Activated naive CD4-positive, alpha-beta T cell treated with anti-CD3 and anti-CD28 coated beads, Interleukin-2, amount 50 U/mL, for 24 hours (primary cell): ENCODE data around the gene CHST15.

Source experiments
- H3K27ac Mint-ChIP-seq: one replicate; pipeline ENCODE4 v1.8.0; 2021; ENCODE audit warnings: mild to moderate bottlenecking, mixed read lengths
- H3K27me3 Mint-ChIP-seq: one replicate; pipeline ENCODE4 v1.8.0; 2021; ENCODE audit warnings: mixed read lengths
- H3K36me3 Mint-ChIP-seq: one replicate; pipeline ENCODE4 v1.8.0; 2021; ENCODE audit warnings: mixed read lengths
- H3K4me1 Mint-ChIP-seq: one replicate; pipeline ENCODE4 v1.8.0; 2021; ENCODE audit warnings: mixed read lengths
- H3K4me3 Mint-ChIP-seq: one replicate; pipeline ENCODE4 v1.8.0; 2021; ENCODE audit warnings: mild to moderate bottlenecking, mixed read lengths
- H3K9me3 Mint-ChIP-seq: one replicate; pipeline ENCODE4 v1.8.0; 2021; ENCODE audit warnings: mixed read lengths

Gene CHST15

GRCh38 chr10:123997013-123997412 is 96.4 kb downstream of the CHST15 start:
- Mint-ChIP-seq H3K4me3 (no peak overlapping the region), H3K9me3 (no peaks in the 10 kb centered on the region), H3K36me3 (no peaks in the 10 kb centered on the region), H3K27me3 (peaks cover 30% of the 10 kb centered on the region), H3K4me1 (peaks cover 11% of the 10 kb centered on the region), H3K27ac (no peak overlapping the region)

GRCh38 chr10:123996302-123996701 is 97.1 kb downstream of the CHST15 start:
- peaks cover 31% of the 10 kb centered on the region for H3K27me3 Mint-ChIP-seq
- no peak overlapping the region for H3K4me3 Mint-ChIP-seq

DNA sequence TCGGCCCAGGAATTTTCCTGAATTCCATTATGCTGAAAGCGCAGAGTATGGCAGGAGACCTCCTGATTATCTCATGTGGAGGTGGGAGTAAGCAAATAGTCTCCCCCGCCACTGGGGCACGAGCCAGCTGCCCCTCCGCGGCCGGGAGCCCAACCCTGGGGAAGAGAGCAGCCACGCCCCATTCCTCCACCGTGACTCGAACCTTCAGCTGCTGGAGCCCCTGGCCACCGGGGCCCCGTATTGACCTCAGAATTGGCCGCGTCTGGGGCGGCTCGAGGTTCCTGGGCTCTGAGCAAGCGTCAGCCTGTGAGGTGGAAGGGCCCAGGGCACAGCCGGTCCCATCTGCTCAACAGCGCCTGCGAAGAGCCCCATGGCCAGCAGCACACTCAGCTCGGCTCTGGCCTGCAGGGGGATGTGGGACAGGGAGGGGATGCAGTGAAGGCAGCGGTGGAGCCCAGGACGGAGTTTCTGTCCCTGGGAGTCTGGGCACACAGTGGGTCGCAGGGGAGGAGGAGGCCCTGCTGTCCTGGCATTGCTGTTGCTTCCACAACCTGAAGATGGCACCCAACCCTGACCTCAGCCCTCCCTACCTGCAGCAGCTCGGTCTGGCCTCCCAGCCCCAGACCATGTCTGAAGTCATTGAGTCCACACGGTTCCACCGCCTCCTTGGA is 97.8 kb downstream of the CHST15 start:
- Mint-ChIP-seq H3K4me3 (peak overlapping the region; percentile 11), H3K36me3 (no peaks in the 10 kb centered on the region), H3K27ac (no peak overlapping the region), H3K4me1 (peaks cover 16% of the 10 kb centered on the region), H3K9me3 (no peaks in the 10 kb centered on the region), H3K27me3 (peaks cover 36% of the 10 kb centered on the region)

More at GRCh38 chr10:123996302-123996701, 97.1 kb downstream of the CHST15 start:
- Mint-ChIP-seq H3K36me3 (no peaks in the 10 kb centered on the region), H3K4me1 (peaks cover 11% of the 10 kb centered on the region), H3K9me3 (no peaks in the 10 kb centered on the region), H3K27ac (no peak overlapping the region)

GRCh38 chr10:123995082-123995460 is 98.3 kb downstream of the CHST15 start:
- H3K4me3 Mint-ChIP-seq = peak overlapping the region; percentile 60
- no peak overlapping the region for H3K27ac Mint-ChIP-seq
- H3K4me1 Mint-ChIP-seq = peaks cover 16% of the 10 kb centered on the region

GRCh38 chr10:123994417-123995081 is 98.8 kb downstream of the CHST15 start:
- Mint-ChIP-seq H3K4me3 (peak overlapping the region; percentile 57), H3K36me3 (no peaks in the 10 kb centered on the region), H3K27ac (no peak overlapping the region), H3K9me3 (no peaks in the 10 kb centered on the region), H3K27me3 (peaks cover 46% of the 10 kb centered on the region), H3K4me1 (peaks cover 16% of the 10 kb centered on the region)

More at GRCh38 chr10:123995082-123995460, 98.3 kb downstream of the CHST15 start:
- Mint-ChIP-seq H3K27me3 (peaks cover 42% of the 10 kb centered on the region), H3K9me3 (no peaks in the 10 kb centered on the region), H3K36me3 (no peaks in the 10 kb centered on the region)

- Mint-ChIP-seq H3K36me3 (no peaks in the 10 kb centered on the region), H3K27ac (no peak overlapping the region), H3K27me3 (peaks cover 50% of the 10 kb centered on the region), H3K4me1 (peaks cover 16% of the 10 kb centered on the region), H3K9me3 (no peaks in the 10 kb centered on the region), H3K4me3 (peak overlapping the region; percentile 37)
Observed at GRCh38 chr10:123993534-123994416, 99.6 kb downstream of the CHST15 start.

GRCh38 chr10:123991611-123992570 is 101.5 kb downstream of the CHST15 start:
- H3K4me3 Mint-ChIP-seq = no peak overlapping the region
- no peak overlapping the region for H3K27ac Mint-ChIP-seq

GRCh38 chr10:123990889-123991288 is 102.5 kb downstream of the CHST15 start:
- H3K4me3 Mint-ChIP-seq = no peak overlapping the region
- H3K9me3 Mint-ChIP-seq = no peaks in the 10 kb centered on the region
- H3K27ac Mint-ChIP-seq = no peak overlapping the region
- H3K4me1 Mint-ChIP-seq = peaks cover 16% of the 10 kb centered on the region
- H3K27me3 Mint-ChIP-seq = peaks cover 47% of the 10 kb centered on the region
- H3K36me3 Mint-ChIP-seq = no peaks in the 10 kb centered on the region

More at GRCh38 chr10:123991611-123992570, 101.5 kb downstream of the CHST15 start:
- H3K36me3 Mint-ChIP-seq = no peaks in the 10 kb centered on the region
- H3K4me1 Mint-ChIP-seq = peaks cover 16% of the 10 kb centered on the region
- peaks cover 53% of the 10 kb centered on the region for H3K27me3 Mint-ChIP-seq
- H3K9me3 Mint-ChIP-seq = no peaks in the 10 kb centered on the region

DNA sequence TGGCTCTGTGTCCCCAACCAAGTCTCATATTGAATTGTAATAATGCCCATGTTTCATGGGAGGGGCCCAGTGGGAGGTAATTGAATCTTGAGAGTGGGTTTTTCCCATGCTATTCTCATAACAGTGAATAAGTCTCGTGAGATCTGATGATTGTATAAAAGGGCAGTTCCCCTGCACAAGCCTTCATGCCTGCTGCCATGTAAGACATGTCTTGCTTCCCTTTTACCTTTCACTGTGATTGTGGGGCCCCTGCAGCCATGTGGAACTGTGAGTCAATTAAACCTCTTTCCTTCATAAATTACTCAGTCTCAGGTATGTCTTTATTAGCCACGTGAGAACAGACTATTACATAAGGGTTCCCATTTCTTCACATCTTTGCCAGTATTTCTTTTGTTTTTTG is 104.7 kb downstream of the CHST15 start:
- Mint-ChIP-seq H3K27me3 (peaks cover 34% of the 10 kb centered on the region), H3K4me3 (no peak overlapping the region), H3K27ac (no peak overlapping the region), H3K4me1 (peaks cover 5% of the 10 kb centered on the region), H3K36me3 (no peaks in the 10 kb centered on the region), H3K9me3 (no peaks in the 10 kb centered on the region)

DNA sequence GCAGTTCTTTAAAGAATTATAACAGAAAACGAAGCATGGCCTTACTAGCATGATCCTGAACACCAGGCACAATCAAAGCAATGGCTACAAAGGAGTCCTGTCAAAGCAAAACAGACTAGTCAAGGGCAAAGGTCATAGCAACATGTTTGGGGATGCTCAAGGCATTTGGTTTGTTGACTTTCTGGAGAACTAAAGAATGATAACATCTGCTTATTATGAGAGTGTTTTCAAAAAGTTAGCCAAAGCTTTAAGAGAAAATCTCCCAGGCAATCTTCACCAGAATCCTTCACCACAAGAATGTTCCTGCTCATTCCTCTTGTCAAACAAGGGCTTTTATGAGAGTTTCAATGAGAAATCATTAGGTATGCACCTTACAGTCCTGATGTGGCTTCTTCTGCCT is 106.7 kb downstream of the CHST15 start:
- Mint-ChIP-seq H3K27ac (no peak overlapping the region), H3K9me3 (no peaks in the 10 kb centered on the region), H3K27me3 (peaks cover 23% of the 10 kb centered on the region), H3K4me3 (no peak overlapping the region), H3K4me1 (peaks cover 5% of the 10 kb centered on the region), H3K36me3 (no peaks in the 10 kb centered on the region)

DNA sequence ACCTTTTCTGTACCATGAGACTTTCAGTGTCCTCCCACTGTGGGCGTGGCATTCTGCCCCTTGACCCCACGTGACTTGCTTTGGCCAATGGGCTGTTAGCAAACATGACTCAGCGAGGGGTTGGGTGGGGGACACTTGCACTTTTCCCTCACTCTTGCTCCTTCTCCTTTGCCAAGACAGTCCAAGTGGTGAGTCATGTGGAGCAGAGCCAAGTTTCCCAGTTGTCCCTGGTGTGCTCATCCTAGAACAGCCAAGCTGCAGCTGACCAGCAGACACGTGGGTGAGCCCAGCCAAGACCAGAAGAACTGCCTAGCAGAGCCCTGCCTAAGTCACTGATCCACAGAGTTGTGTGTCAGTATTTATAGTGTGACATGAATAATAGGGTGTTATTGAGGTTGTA is 119.0 kb downstream of the CHST15 start:
- Mint-ChIP-seq H3K4me3 (no peak overlapping the region), H3K27me3 (peaks cover 59% of the 10 kb centered on the region), H3K36me3 (peaks cover 2% of the 10 kb centered on the region), H3K9me3 (no peaks in the 10 kb centered on the region), H3K27ac (no peak overlapping the region), H3K4me1 (no peaks in the 10 kb centered on the region)

- Mint-ChIP-seq H3K27ac (no peak overlapping the region), H3K36me3 (peaks cover 2% of the 10 kb centered on the region), H3K27me3 (peaks cover 64% of the 10 kb centered on the region), H3K4me1 (no peaks in the 10 kb centered on the region), H3K9me3 (no peaks in the 10 kb centered on the region), H3K4me3 (no peak overlapping the region)
Observed at GRCh38 chr10:123972481-123973401, 120.7 kb downstream of the CHST15 start.

DNA sequence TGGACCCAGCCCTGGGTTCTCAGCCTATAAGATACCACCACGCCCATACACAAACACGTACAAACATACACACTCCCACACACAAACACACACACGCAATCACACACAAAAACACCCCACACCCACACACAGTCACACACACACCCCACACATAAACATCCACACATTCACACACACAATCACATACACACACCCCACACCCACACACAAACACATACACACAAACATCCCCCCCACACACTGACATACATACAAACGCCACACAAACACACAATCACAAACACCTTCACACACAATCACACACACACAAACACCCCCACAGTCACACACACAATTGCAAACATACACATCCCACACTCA is 122.5 kb downstream of the CHST15 start:
- Mint-ChIP-seq H3K27ac (peak overlapping the region; percentile 6), H3K4me1 (no peaks in the 10 kb centered on the region), H3K27me3 (peaks cover 57% of the 10 kb centered on the region), H3K9me3 (no peaks in the 10 kb centered on the region), H3K36me3 (peaks cover 2% of the 10 kb centered on the region), H3K4me3 (no peak overlapping the region)
